NCI-H146 (cell line): ENCODE data around the gene RRAS.

Experiments used
- DNase-seq: peaks from one replicate; lab custom pipeline; 2025; lab: John Stamatoyannopoulos, UW

RRAS gene

GRCh38 chr19:49640113-49640898, at the start of gene RRAS:
Gene RRAS, minus strand, starts transcription at chr19:49640143. Its CDS starts 45 bp downstream, at chr19:49640098.
- peak; percentile 100 for DNase-seq

GRCh38 chr19:49689133-49690078, 49.5 kb upstream of the RRAS start, which contains the start of gene ADM5:
Gene ADM5, plus strand, starts transcription at chr19:49689594. Its CDS starts 244 bp downstream, at chr19:49689838.
- DNase-seq, result peak; percentile 88

DNA sequence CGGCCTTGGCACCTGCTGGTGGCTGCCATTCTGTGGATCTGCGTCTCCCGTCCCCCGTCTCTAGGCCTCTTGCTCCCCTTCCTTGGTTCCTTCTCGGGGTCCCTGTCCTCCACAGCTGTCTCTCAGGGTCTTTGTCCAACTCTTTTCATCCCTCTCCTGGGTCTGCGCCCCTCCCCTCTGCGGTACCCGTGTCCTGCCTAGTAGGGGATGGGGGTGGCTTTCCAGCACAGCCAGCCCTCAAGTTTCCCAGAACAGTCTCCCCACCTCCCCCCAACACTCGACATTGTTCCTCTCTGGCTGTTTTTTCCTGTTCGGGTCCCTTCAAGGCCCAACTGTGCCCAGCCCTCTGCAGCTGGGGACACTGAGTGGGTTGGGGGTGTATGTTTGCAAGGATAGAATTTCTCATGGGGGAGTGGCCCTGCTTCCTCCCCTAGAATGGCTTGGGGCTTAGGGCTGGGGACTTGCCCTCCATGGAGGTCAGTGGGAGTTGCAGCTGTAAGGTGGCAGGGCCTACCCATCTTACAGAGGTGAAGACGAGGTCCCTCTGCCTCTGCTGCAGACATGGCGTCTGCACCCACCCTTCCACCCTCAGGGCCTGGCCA, 48.7 kb upstream of the RRAS start:
- no peak for DNase-seq

GRCh38 chr19:49687566-49688316, 47.8 kb upstream of the RRAS start:
- no peak for DNase-seq

DNA sequence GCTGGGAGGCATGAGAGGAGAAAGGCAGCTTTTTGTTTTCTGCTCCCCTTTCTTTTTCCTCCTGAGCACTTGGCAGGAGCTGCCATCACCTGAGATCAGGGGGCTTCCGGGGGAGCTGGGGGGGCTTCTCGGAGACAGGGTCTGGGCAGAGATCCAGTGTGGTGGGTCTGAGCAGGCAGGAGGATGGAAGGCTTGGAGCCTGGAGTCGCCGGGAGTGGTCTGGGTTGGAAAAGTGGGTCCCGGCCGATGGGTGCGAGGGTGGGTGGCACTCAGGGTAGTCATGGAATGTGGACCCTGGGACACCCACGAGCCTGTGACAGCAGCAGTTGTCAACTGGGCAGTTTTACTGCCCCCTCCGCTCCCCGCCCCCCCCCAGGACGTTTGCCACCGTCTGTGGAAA, 47.2 kb upstream of the RRAS start:
- no peak for DNase-seq

DNA sequence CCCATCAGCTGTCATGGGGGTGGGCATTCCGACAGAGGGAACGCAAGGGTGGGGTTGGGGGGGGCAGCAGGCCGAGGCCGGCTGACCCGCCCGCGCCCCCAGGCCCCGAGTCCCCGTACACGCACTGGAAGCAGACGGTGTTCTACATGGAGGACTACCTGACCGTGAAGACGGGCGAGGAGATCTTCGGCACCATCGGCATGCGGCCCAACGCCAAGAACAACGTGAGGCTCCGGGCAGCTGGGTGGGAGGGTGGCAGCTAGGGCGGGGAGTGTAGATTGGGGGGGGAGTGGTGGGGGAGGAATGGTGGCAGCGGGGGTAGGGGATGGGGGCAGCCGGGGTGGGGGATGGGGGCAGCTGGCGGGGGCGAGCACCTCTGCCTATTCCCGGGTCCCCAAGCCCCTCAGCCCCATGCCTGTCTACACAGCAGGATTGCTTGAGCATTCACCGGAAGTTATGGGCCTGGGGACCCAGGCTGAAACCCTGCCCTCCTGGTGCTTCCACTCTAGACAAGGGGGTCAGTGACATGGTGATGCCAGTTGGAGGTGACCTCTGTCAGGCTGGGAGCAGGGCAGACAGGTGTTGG, 46.7 kb upstream of the RRAS start:
- no peak for DNase-seq

DNA sequence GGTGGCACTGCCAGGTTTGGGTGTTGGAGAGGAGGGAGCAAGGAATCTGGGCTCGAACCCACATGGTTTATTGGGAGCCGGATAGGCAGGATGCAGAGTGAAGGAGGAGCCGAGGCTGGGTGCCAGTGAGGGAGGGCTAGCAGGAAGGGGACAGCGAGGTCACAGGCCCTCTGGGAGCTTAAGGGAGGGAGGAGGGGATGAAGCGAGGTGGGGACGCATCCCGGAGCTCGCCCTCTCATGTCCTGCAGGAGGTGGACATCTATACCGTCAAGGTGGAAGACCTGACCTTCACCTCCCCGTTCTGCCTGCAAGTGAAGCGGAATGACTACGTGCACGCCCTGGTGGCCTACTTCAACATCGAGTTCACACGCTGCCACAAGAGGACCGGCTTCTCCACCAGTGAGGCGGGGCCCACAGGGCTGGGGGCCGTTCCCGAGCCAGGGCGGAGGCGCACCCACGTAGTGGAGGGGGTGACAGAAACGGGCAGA, 45.9 kb upstream of the RRAS start:
- DNase-seq, result no peak

DNA sequence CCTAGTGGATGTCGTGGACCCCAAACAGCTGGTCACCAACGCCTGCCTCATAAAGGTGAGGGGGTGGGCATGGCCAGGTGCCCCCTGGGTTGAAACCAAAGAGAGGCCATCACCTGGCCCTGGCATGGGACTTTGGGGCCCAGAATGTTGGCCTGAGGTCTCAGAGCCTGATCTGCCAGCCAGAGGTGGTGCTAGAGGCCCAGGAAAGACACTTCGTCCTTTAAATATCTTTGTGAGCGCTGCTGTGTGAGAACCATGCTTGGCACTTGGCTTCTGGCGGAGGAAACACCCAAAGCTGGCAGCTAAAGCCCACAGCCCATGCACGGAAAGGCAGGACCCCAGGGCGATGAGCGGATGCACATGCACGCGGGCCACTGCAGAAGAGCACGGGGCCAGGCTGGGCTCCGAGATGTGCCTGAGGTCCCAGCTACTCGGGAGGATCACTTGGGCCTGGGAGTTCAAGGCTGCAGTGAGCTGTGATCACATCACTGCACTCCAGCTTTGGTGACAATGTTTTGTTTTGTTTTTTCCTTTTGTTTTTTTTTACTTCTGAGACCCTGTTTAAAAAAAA, 45.1 kb upstream of the RRAS start:
- no peak for DNase-seq

DNA sequence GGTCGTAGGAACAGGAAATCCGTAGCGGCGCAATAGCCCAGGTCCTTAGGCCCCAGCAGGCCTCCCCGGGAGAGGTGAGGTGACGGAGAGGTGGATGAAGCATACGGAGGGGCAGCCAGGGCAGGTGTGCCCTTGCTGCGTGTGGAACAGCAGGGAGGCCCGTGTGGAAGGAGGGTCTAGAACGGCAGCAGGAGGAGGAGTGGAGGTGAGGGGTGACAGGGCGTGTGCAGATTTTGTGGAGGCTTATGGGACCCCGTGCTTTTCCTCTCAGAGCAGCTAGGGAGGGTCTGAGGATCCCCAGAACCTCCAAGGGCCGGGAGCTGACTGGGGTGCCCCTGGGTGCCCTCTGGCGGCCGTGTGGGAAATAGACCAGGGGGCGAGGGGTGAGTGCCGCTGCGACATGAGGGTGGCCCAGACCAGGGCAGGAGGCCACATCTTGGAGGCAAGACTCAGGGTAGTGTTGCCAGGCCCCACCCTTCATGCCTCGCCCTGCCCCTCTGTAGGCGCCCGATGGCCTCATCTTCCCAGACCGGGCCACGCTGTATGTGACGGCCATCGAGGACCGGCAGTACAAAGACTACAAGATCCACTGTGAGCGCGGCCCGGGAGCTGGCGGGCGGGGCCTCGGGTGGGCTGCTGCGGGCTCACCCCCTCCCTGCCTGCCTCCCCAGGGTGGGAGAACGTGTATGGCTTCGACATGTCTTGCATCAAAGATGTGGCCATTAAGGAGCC, 44.5 kb upstream of the RRAS start:
- no peak for DNase-seq

DNA sequence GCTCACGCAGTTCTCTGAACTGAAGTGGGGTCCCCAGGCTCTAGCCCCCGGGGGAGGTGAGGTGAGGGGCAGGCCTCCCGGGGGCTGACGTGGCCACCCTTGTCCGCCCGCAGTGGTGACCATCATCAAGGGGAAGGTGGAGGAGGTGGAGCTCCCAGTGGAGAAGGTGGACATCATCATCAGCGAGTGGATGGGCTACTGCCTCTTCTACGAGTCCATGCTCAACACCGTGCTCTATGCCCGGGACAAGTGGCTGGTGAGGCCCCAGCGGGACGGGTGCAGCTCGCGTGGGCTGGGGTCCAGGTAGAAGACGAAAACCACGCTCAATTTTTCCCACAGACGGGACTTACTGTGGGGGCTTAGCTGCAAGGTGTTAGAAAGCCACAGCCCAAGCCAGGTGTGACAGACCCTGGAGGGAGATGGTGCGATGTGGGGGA, 43.9 kb upstream of the RRAS start:
- DNase-seq, result no peak

DNA sequence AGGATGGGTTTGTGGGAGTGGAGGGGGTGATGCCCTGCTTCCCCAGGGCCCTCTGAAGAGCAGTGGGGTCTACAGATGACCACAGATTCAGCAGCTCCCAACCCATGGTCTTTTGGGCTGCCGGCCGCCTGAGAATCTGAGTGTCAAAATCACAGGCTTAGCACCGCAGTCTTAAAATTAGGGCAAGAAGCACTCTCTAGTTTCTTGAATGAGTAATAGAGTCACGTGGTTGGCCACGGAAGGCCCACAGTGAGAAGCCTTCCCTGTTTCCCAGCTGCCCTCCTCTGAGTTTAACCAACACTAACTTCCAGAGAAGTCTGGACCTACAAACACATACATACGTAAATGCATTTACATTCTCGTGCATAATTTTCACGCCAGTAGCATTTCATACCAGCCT, 42.3 kb upstream of the RRAS start:
- DNase-seq, result no peak

DNA sequence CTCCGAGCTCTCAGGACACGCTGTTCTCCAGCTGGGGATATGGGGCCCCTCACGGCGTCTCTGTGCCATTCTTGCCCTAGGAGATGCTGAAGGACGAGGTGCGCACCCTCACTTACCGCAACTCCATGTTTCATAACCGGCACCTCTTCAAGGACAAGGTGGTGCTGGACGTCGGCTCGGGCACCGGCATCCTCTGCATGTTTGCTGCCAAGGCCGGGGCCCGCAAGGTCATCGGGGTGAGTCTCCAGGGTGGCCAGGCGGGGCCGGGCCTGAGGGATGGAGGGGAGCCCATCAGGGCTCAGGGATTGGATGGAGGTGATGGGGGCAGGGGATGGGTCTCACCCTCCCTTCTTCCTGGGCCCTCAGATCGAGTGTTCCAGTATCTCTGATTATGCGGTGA, 41.9 kb upstream of the RRAS start:
- DNase-seq, result no peak

- peak; percentile 90 for DNase-seq
Observed at GRCh38 chr19:49680421-49681351, 40.7 kb upstream of the RRAS start.

DNA sequence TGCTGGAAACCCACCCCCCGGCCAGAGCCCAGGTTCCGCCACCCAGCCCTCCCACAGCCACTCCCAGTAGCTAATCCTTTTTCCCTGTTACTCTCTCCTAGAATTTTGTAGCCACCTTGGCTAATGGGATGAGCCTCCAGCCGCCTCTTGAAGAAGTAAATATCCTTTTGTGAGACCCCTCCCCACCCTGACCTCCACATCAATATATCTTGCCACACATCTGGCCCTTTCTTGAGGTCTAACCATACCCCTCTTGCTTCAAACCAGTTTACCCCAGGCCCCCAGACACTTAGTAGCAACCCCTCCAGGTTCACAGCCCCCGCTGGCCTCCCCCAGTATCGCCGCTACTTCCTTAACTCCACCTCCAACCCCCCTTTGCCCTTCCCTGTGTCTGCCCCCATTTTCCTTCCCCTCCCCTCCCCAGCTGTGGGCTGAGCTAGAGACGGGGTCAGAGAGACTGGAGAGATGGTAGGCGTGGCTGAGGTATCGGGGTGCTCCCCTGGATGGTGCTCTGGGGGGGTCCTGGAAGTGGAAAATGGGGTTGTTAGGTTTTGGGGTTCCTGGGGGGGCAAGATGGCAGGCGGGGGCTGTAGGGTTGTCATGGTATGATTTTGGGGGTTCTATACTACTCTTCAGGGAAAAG, 39.9 kb upstream of the RRAS start:
- no peak for DNase-seq

DNA sequence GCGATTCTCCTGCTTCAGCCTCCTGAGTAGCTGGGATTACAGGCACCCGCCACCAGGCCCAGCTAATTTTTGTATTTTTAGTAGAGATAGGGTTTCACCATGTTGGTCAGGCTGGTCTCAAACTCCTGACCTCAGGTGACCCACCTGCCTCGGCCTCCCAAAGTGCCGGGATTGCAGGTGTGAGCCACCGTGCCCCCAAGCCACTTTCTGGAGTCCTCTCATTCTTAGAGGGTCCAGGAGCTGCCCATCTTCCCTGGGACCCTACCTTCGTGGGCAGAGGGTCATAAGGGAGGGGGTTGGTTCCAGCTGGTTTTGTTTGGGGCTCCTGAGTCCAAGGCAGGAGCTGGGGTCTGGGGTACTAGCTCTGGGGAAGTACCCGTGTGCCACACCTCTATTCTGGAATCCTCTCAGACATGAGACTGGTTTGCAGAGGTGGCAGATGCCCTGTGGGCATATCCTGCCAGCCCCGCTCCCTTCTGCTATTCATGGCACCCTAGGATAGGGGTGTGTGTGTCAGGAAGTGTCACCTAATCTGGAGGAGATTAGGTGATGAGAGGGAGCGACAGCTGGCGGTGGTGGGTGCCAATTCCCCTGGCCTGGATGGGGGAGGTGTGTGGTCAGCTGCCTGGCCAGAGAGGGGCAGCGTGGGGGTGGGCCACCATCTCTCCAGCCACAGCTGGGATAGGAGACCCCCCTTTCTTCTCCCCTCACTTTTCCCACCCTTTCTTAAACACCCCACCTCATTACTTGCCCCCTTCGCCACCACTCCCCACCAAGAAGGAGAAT, 39.2 kb upstream of the RRAS start:
- DNase-seq, result no peak

DNA sequence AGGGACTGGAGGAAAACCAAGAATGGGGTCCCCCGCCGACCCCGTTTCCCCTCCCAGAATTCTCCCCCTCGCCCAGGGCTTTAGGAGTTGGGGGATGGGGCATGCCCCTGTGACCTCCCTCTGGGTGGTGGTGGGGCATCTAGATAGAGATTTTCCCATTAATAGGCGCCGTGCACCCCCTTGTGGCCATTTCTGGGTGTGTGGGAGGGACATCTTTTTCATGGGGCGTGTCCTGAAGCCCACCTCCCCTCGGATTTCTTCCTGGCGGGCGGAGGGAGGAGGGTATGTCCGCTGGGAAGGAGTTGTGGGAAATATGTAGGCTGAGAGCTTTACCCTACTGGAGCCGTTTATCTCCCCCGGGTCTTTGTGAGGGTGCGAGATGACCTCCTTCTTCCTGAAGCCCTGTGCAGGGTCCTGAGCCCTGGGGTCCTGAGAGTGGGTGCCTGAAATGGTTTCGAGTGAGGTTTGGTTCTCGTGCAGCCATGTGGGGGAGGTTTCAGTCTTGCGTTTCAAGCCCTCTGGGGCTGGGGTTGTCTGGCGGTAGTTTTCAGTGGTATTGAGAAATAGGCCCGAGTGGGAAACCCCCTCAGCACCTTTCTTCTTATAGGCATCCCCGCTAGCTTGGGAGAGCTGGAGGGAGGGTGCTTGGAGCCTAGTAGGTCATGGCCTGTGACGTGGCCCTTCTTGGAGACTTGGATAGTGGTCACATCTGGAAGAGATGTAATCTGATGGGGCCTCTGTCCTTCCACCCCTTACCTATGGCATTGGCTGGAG, 38.1 kb upstream of the RRAS start:
- peak; percentile 80 for DNase-seq
